GM21526 (cell line): Measurements from ENCODE around the gene KRT32.
"Not testable (repeated sequence)": the region's sequence is repeated elsewhere in the genome, so short reads cannot be mapped to it uniquely, and the experiment has no call there.

Experiments used
- ATAC-seq: cut with Tn5 transposase; IDR thresholded peaks from one replicate; pipeline ENCODE4 v1.9.1; 2021; ENCODE audit warnings: moderate library complexity; ENCODE audit not compliant: unreplicated experiment, low FRiP score

Gene KRT32

DNA sequence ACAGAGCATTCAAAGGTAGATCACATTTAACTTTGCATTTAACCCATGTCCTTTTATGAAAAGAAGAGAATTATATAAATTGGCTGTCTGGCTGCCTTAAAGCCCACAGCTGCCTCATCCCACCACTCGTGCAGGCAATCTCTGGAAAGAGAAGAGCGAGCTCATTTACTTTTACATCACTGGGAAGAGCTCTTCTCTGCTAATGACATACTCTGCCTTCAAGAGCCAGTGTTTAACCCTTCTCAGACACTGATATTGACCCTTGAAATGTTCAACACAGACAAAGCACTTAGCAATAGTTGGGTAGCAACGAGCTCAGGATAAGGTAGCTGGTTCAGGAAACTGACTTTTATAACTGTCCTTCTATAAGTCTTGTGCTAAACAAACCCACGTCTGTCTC, 33.2 kb downstream of the KRT32 start:
- no peak for ATAC-seq

- no peak for ATAC-seq
Observed at GRCh38 chr17:41433586-41433985, 33.6 kb downstream of the KRT32 start.

DNA sequence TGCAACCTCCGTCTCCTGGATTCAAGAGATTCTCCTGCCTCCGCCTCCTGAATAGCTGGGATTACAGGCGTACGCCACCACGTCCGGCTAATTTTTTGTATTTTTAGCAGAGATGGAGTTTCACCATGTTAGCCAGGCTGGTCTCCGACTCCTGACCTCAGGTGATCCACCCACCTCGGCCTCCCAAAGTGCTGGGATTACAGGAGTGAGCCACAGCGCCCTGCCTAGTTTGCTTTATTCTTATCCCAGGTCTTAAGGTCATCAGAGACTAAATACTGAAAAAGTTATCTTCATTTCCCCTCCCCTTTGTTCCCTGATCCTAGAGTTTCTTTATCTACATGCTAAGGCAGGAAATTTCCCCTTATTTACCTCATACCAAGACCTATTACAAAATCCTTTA, 36.8 kb downstream of the KRT32 start:
- ATAC-seq, result not testable (repeated sequence)

GRCh38 chr17:41429667-41430066, 37.5 kb downstream of the KRT32 start:
- ATAC-seq, result no peak

GRCh38 chr17:41428591-41429291, 38.4 kb downstream of the KRT32 start:
- no peak for ATAC-seq

GRCh38 chr17:41424111-41424635, 43.0 kb downstream of the KRT32 start, which contains the start of gene KRT37:
Gene KRT37 (minus strand): TSS chr17:41424585. CDS start chr17:41424523, 62 bp downstream.
- no peak for ATAC-seq

DNA sequence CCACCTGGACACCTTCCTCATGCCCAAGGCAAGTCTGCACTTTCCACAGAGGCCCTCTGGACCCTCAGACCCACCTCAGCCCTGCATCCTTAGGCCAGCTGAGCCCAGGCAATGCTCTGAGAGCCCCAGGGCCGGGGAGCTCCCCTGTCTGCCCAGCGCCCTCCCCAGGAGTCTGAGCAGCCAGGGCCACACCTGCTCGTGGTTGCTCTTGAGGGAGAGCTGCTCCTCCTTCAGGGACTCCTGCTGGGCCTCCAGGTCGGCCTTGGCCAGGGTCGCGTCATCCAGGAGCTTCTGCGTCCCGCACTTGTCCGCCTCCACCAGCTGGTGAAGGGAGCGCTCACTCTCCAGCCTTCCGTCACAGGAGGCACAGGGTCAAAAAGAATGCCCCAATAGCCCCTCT, 44.6 kb downstream of the KRT32 start:
- ATAC-seq, result not testable (repeated sequence)

- ATAC-seq, result no peak
Observed at GRCh38 chr17:41421617-41422016, 45.6 kb downstream of the KRT32 start.

GRCh38 chr17:41421116-41421515, 46.1 kb downstream of the KRT32 start:
- no peak for ATAC-seq

- no peak for ATAC-seq
Observed at GRCh38 chr17:41420134-41420533, 47.1 kb downstream of the KRT32 start.

GRCh38 chr17:41419716-41420115, 47.5 kb downstream of the KRT32 start:
- no peak for ATAC-seq

DNA sequence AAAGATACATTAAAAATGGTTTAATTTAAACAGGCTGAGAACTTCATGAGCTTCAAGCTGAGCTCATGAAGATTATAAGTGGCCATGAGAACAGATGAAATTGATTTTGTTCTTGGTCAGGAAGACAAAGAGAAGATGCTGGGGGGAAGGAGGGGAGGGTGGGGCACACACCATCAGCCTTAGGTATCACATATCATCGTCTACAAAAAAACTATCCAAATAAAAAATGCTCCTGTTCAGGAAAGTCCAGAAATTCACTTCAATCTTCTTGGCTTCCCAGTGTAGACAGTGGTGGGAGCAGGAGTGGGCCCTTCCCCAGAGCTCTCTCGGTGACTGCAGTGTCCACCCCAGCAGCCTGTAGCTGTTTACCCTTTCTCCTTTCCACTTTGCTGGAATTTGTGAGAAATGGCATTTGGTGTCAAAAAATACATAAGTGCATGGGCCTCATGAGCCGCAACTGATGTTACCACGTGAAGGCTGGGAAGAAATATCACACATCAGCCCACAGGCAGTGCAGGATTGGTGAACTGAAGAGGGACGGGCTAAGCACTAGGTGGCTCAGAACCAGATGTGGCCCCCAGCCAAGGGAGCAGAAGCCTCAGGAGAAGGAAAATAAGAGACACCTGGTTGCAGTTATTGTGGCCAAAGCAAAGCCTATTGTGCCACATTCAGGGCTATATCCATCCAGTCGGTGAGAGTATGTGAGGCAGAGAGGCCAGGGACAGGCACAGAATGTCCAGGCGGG, 48.9 kb downstream of the KRT32 start:
- ATAC-seq, result no peak

DNA sequence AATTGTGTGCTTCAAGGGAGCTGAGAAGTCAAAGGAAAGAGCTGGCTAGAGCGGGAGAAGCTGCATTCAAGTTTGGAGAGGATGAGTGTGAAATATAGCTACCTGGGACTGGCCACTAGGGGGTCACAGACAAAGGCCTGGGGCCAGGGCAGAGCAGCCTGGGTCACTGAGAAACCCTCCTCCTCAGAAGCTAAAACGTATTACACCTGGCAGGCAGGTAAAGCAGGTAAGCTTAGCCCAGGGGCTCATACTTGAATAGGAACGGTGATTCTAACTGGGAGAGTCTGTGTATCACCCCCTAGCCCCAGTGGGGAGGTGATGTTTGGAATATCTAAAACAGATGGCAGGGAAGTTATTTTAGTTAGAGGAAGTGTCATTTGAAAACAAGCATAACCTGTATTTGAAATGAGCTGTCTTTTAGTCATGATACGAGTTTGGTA, 49.6 kb downstream of the KRT32 start:
- ATAC-seq, result no peak

DNA sequence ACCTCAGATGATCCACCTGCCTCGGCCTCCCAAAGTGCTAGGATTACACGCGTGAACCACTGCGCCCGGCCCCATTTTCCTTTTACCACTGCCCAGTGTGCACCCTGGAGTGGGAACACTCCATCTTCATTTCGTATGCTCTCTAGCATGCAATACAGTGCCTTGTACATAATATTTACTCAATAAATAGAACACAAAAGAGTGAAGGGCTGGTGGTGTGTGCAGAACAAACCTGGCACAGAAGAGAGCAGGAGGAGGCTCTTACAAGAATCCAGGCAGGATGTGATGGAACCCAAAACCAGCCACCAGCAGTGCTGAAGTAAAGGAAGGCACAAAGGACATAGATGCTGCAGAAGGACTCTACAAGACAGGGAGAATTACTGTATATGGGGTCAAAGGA, 50.1 kb downstream of the KRT32 start:
- ATAC-seq, result no peak

DNA sequence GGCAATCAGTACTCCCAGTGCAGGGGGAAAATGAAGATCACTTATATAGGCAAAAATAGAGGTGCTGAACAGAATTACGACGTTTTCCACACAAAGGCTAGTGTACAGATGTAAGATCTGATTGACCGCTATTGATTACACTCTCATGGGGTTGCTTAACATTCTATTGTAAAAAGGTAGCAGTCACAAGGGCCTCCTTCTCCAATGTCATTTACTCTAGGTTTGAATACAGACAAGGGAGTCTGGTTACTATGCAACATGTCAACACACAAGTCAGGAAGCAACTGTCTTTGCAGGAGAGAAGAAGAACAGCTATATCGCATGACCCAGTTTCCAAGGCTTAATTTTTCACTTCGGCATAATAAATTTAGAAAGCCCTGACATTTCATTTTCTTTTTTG, 50.7 kb downstream of the KRT32 start:
- ATAC-seq, result no peak

- ATAC-seq, result no peak
Observed at GRCh38 chr17:41415833-41416335, 51.3 kb downstream of the KRT32 start.

GRCh38 chr17:41415411-41415810, 51.8 kb downstream of the KRT32 start:
- ATAC-seq, result no peak

DNA sequence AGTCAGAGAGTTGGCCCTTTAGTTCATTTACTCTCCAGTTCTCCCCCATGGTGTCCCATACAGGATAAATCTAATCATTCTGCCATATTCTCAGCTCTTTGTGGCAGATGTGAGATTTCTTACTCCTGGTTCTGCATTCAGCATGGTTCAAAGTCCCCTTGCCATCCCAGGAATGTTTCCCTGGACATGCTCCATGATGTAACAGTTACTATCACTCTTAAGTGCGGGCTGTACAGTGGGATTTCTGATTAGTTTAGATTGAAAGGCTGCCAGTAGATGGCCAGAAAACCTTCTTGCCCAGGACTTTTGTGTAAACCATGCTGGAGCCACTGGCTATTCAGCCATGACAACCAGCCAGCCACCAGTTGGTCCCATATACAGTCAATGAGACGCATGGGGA, 53.2 kb downstream of the KRT32 start:
- no peak for ATAC-seq

- ATAC-seq, result no peak
Observed at GRCh38 chr17:41413353-41413957, 53.7 kb downstream of the KRT32 start.

GRCh38 chr17:41411072-41411840, 55.9 kb downstream of the KRT32 start:
- ATAC-seq, result no peak
